ENCODE data around the gene PITPNM3. TPM values are rescaled to one million over a fixed set of nuclear protein-coding genes. Genes with fewer than 3 reads are reported as not detected.

Gene PITPNM3
- total RNA-seq, 1 experiment from 2014 or later: 0.44 TPM

DNA sequence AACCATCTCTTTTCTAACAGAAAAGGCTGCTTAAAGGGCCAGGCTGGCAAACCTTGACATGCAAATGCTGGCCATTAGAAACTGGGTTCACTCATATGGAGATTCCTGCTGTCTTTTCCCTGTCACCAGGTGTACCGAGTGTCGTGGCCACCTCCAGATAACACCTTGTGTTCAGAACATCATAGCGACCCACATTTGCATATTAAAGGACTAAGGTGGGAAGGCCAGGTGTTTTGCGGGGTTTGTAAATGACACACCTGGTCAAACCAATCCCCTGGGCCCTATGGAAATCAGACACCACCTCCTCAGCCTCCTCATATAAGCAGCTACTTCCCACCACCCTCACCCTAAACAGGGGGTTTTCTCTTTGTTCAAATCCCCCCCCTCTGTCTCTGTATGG, 118.9 kb downstream of the PITPNM3 start:
- no peaks in the 10 kb centered on the region for H3K4me1 ChIP-seq (ENCODE audit: control insufficient read depth, insufficient read depth, low read length)
- no peaks in the 10 kb centered on the region for H3K27me3 ChIP-seq (ENCODE audit: control insufficient read depth, insufficient read depth, low read length)
- H3K4me3 ChIP-seq (ENCODE audit: low read depth in 2 of 2, low read length in 2 of 2): no peak overlapping the region
- no peak for ATAC-seq
- intact Hi-C loops (cut with micrococcal nuclease; ENCODE audit: unreplicated experiment): no loop called here
- H3K27ac ChIP-seq (ENCODE audit: low read length): no peak overlapping the region
- in situ Hi-C loops (cut with HindIII; ENCODE audit: low pct_unique_long_range_greater_than_20kb, low sequenced_read_pairs): no loop called here
- ChIA-PET CTCF (no interaction called here), POLR2A (no interaction called here)
- TF ChIP-seq, protein P1, sequence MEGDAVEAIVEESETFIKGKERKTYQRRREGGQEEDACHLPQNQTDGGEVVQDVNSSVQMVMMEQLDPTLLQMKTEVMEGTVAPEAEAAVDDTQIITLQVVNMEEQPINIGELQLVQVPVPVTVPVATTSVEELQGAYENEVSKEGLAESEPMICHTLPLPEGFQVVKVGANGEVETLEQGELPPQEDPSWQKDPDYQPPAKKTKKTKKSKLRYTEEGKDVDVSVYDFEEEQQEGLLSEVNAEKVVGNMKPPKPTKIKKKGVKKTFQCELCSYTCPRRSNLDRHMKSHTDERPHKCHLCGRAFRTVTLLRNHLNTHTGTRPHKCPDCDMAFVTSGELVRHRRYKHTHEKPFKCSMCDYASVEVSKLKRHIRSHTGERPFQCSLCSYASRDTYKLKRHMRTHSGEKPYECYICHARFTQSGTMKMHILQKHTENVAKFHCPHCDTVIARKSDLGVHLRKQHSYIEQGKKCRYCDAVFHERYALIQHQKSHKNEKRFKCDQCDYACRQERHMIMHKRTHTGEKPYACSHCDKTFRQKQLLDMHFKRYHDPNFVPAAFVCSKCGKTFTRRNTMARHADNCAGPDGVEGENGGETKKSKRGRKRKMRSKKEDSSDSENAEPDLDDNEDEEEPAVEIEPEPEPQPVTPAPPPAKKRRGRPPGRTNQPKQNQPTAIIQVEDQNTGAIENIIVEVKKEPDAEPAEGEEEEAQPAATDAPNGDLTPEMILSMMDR (IDR thresholded peaks at IDR 0.05): no peak
- TF ChIP-seq, protein P2, sequence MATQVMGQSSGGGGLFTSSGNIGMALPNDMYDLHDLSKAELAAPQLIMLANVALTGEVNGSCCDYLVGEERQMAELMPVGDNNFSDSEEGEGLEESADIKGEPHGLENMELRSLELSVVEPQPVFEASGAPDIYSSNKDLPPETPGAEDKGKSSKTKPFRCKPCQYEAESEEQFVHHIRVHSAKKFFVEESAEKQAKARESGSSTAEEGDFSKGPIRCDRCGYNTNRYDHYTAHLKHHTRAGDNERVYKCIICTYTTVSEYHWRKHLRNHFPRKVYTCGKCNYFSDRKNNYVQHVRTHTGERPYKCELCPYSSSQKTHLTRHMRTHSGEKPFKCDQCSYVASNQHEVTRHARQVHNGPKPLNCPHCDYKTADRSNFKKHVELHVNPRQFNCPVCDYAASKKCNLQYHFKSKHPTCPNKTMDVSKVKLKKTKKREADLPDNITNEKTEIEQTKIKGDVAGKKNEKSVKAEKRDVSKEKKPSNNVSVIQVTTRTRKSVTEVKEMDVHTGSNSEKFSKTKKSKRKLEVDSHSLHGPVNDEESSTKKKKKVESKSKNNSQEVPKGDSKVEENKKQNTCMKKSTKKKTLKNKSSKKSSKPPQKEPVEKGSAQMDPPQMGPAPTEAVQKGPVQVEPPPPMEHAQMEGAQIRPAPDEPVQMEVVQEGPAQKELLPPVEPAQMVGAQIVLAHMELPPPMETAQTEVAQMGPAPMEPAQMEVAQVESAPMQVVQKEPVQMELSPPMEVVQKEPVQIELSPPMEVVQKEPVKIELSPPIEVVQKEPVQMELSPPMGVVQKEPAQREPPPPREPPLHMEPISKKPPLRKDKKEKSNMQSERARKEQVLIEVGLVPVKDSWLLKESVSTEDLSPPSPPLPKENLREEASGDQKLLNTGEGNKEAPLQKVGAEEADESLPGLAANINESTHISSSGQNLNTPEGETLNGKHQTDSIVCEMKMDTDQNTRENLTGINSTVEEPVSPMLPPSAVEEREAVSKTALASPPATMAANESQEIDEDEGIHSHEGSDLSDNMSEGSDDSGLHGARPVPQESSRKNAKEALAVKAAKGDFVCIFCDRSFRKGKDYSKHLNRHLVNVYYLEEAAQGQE (IDR thresholded peaks at IDR 0.05; ENCODE audit: insufficient read depth in 1 of 2, low read depth in 2 of 2, low read length in 1 of 2): no peak
- DNase-seq (ENCODE audit: low read depth, low spot score): no peak
- no peaks in the 10 kb centered on the region for H3K9me3 ChIP-seq (ENCODE audit: control insufficient read depth, insufficient read depth, low read depth, low read length)
- no TSS peak for BruUV-seq (replicated peaks)
- H3K36me3 ChIP-seq (ENCODE audit: control insufficient read depth, insufficient read depth, low read length): no peaks in the 10 kb centered on the region

DNA sequence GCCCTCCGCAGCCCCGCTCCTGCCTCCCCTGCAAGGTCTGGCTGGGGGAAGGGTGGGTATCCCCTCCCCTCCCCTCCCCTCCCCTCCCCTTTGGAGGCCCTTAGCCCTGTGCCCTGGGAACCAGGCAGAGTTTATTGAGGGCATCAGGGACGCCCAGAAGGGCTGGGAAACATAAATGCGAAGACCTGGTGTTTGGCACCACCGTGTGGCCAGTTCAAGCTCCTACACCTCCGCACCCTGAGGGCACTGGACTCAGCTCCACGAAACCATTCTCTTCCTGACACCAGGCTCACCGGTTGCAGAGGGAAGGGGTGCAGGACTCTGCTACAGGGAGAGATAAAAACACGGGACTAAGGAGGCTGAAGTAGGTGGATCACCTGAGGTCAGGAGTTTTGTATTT, 120.4 kb downstream of the PITPNM3 start:
- H3K27me3 ChIP-seq (ENCODE audit: control insufficient read depth, insufficient read depth, low read length): no peaks in the 10 kb centered on the region
- BruUV-seq (replicated peaks): no TSS peak
- intact Hi-C loops (cut with micrococcal nuclease; ENCODE audit: unreplicated experiment): no loop called here

More for the DNA sequence above, 120.4 kb downstream of the PITPNM3 start:
- no peak for TF ChIP-seq POLR2AphosphoS5 (IDR thresholded peaks at IDR 0.05; ENCODE audit: low read depth, low read length)
- TF ChIP-seq, protein P1 (IDR thresholded peaks at IDR 0.05): peak; percentile 80
- TF ChIP-seq TCF7L2 (IDR thresholded peaks at IDR 0.05; ENCODE audit: low read depth, low read length): no peak
- TF ChIP-seq SIN3A (IDR thresholded peaks at IDR 0.05; ENCODE audit: borderline replicate concordance, insufficient read depth, low read depth, low read length): no peak
- TF ChIP-seq, protein P2 (IDR thresholded peaks at IDR 0.05; ENCODE audit: insufficient read depth in 1 of 2, low read depth in 2 of 2, low read length in 1 of 2): no peak
- CTCF ChIA-PET: interaction anchor here (0.5 to 1.1 kb wide), 7 partner anchors 11 to 997 kb away, joined by 3 to 5 read pairs (median 4); partner anchors contain the start of gene C1QBP
- Histone ChIP-seq H3K36me3 (ENCODE audit: control insufficient read depth, insufficient read depth, low read length) (no peaks in the 10 kb centered on the region), H3K27ac (ENCODE audit: low read length) (no peak overlapping the region), H3K4me1 (ENCODE audit: control insufficient read depth, insufficient read depth, low read length) (no peaks in the 10 kb centered on the region), H3K9me3 (ENCODE audit: control insufficient read depth, insufficient read depth, low read depth, low read length) (no peaks in the 10 kb centered on the region; the same call in 1 of the 2 replicates), H3K4me3 (ENCODE audit: low read depth in 2 of 2, low read length in 2 of 2) (no peak overlapping the region)
- in situ Hi-C loops (cut with HindIII; ENCODE audit: low pct_unique_long_range_greater_than_20kb, low sequenced_read_pairs): no loop called here
- DNase-seq (ENCODE audit: low read depth, low spot score) (peak; percentile 57), ATAC-seq (peak; percentile 96)
- POLR2A ChIA-PET: no interaction called here
